ENCODE measurements around the gene RND1.
A peak's percentile ranks its signal among the peaks of the same experiment; 100 is the strongest.
"Not testable (repeated sequence)": the region's sequence is repeated elsewhere in the genome, so short reads cannot be mapped to it uniquely, and the experiment has no call there.

Gene RND1

DNA sequence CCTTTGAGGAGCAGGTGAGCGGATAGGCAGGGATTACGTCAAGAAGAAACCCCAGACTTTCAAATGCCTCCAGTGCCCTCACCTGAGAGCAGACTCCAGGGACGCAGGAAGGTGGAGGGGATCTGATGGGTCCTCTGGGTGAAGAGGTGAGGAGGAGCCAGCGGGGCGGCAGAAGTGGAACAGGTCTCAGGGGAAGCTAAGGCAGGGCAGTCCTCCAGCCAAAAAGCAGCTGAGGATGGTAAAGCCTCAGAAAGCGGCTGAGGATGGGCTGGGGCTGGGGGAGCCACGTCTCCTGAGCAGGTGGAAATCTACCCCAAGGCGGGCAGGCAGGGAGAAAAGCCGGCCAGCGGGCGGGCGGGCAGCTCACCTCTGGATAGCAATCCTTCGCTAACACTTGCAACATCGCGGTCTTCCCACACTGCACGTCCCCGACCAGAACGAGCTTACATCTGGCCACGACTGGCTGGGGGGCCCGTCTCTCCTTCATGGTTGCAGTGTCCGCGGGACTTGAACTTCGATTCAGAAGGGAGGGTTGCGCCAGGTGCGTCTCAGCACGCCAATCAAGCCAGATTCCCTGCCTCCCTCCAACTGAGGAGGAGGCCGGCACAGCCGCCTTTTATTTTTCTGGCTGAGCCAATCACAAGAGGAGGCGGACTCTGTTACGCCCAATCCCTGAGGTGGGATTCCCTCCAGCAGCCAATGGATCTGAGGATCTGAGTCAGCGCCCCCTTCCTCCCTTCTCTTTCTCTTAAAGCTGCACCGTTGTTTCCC lies at the start of gene RND1:
Gene RND1 (minus strand): TSS at position 590 of the 771 bp plus-strand sequence. CDS start 103 bp downstream, at position 487.
- peak; percentile 94 for DNase-seq

DNA sequence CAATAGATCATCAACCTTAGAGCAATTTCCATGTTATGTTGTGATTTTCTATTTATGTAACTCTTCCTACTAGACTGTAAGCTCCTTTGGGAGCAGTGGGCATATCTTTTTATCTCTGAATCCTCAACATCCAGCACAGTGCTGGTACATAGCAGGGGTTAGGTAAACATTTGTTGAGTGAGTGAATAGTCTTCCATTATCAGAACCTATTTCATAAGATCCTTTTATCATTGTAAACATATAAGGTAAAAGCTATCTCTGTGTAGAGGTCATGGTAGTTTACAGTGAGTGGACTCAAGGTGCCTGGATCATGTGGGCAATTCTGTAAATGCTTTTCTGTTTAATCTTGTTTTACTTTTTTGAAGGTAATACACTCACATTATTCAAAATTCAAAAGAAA lies 44.5 kb upstream of the RND1 start:
- DNase-seq: no peak

DNA sequence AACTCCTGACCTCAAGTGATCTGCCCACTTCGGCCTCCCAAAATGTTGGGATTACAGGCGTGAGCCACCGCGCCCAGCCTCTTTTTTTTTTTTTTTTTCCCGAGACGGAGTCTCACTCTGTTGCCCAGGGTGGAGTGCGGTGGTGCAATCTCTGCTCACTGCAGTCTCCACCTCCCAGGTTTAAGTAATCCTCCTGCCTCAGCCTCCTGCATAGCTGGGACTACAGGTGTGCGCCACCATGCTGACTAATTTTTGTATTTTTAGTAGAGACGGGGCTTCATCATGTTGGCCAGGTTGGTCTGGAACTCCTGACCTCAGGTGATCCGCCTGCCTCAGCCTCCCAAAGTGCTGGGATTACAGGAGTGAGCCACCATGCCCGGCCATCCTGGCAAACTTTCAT lies 44.0 kb upstream of the RND1 start:
- not testable (repeated sequence) for DNase-seq

- no peak for DNase-seq
Measured at GRCh38 chr12:48907245-48907644, 41.6 kb upstream of the RND1 start.

- peak; percentile 91 for DNase-seq
Measured at GRCh38 chr12:48903982-48904411, 38.3 kb upstream of the RND1 start.

DNA sequence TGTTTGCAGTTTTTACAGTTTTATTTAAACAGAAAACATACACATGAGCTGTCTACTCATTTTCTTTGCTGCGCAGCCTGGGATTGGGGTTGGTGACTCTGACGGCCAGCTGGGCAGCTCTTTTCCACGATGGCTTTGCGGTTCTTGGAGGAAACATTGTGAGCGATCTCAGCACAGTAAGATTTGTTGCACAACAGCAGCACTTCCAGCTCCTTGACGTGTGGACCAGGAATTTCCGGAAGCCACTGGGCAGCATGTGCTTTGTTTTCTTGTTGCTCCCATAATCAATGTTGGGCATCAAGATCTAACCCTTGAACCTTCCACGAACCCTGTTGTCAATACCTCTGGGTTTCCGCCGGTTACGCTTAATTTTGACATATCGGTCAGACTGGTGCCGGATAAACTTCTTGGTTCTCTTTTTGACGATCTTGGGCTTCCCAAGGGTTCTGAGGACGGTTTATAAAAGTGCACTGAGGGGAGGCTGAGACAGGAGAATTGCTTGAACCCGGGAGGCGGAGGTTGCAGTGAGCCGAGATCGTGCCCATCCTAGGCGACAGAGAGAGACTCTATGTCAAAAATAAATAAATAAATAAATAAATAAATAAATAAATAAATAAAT lies 37.8 kb upstream of the RND1 start:
- no peak for DNase-seq

GRCh38 chr12:48901278-48901677 lies 35.6 kb upstream of the RND1 start:
- DNase-seq: no peak

GRCh38 chr12:48899651-48900050 lies 34.0 kb upstream of the RND1 start:
- no peak for DNase-seq

DNA sequence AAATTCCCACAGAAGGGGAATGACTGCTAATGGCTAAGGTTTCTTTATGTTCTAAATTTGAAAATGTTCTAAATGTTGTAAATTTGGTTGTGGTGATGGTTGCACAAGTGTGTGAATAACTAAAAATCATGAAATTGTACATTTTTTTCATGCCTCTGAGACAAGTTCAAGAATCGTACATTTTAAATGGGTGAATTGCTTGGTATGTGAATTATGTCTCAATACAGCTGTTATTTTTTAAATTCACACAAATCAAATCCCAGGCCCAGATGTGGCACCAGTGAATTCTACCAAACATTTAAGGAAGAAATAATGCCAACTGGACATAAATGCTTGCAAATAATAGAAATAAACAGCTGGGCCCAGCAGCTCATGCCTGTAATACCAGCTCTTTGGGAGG lies 28.6 kb upstream of the RND1 start:
- no peak for DNase-seq

DNA sequence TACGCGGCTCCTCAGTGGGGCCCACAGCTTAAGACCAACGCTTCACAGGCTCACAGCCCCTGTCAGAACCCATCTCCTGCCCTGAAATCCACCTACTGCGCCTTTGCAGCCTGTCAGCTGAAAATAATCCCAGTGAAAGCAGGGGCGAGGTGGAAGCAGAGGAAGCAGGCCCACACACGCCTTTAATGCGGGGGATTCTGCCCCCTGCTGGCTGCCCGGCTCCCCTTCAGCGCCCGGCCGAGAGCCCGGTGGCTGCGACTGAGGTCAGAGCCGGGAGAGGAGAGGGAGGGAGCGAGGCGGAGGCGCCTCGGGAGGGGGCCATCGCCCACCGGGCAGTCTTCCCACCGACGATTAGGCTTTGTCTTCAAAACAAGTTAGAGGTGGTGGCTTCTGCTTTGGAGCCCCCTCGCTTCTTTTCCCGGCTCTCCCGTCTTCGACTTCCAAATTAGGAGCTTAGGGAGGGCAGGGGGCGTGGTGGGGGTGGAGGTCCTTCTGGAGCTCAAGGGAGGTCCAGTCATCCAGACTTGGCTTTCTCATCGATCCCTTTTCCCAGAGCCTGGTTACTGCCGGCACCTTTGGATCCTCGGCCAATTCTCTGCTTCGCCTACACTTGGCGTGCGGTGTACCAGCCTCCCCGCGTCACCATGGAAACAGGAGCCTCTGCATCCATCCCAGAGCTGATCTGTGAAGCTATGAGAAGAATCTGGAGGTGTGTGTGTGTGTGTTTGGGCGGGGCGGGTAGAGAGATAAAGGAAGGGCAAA lies 25.2 kb upstream of the RND1 start:
- DNase-seq: peak; percentile 88

GRCh38 chr12:48889679-48890078 lies 24.0 kb upstream of the RND1 start:
- DNase-seq: no peak

GRCh38 chr12:48883305-48884161 lies 17.9 kb upstream of the RND1 start:
- no peak for DNase-seq

- DNase-seq: no peak
Measured at GRCh38 chr12:48882972-48883304, 17.3 kb upstream of the RND1 start.

GRCh38 chr12:48882315-48882687 lies 16.6 kb upstream of the RND1 start:
- peak; percentile 59 for DNase-seq

DNA sequence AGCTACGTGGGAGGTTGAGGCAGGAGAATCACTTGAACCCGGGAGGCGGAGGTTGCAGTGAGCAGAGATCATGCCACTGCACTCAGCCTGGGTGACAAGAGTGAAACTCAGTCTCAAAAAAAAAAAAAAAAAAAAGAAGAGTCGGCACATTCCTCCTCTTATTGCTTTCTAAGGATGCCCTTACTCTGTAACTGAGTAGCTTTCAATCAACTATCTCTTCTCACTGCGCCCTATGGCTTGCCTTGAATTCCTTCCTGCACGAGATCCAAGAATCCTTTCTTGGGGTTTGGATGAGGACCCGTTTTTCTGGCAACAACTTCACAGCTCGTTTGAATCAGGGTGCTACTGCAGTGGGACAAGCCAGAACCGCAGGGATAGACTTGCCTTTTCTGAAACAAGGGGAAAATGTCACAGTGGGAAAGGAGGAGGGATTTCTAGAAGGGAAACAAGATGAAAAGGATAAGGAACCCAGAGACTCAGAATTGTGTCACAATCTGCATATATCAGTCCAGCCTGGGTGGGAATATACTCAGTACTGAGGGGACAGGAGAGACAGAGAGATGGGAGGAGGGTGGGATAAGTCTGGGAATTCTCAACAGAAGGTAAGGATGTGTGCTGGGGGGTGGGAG lies 16.1 kb upstream of the RND1 start:
- DNase-seq: no peak

DNA sequence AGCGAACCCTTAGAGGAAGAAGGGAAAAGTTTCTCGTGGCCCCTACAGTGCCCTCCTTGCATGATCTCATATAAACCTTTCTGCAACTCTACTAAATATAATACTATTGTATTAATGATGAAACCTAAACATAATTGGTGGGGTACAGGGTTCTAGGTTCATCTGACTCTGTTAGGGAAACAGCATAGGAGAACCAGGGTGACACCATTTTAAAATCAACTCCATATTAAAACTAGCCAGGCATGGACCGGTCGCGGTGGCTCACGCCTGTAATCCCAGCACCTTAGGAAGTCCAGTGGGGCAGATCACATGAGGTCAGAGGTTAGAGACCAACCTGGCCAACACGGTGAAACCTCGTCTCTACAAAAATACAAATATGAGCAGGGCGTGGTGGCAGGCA lies 15.0 kb upstream of the RND1 start:
- no peak for DNase-seq

GRCh38 chr12:48878548-48878947 lies 12.9 kb upstream of the RND1 start:
- no peak for DNase-seq

GRCh38 chr12:48875944-48876515 lies 10.4 kb upstream of the RND1 start:
- DNase-seq: no peak

DNA sequence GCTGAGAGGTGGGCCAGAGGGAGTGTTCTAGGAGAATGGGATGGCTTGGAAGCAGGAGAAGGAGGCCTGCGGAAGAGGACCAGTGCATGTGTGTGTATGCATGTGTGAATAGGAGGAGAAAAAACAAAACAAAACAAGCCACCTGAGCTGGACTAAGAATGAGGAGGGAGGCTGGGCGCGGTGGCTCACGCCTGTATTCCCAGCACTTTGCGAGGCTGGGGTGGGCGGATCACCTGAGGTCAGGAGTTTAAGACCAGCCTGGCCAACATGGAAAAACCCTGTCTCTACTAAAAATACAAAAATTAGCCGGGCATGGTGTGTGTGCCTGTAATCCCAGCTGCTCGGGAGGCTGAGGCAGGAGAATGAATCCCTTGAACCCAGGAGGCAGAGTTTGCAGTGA lies 7.9 kb upstream of the RND1 start:
- DNase-seq: not testable (repeated sequence)

DNA sequence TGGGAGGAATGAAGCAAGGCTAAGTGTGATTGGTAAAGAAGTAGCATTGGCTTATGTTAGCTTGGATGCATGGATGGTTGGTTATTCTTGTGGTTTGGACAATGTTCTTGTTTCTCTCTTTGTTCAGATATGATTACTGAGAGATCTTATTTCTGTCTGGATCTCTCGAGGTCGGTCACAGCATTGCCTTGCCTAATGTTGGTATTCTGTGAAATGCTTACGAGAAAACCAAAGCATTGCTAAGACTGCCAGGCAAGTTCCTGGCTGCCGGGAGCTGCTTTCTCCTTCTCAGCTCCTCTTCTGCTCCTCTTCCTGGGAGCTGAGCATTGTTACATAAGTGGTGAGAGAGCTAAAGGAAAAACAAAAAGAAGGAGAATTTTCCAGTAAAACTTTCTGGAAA lies 7.4 kb upstream of the RND1 start:
- no peak for DNase-seq

DNA sequence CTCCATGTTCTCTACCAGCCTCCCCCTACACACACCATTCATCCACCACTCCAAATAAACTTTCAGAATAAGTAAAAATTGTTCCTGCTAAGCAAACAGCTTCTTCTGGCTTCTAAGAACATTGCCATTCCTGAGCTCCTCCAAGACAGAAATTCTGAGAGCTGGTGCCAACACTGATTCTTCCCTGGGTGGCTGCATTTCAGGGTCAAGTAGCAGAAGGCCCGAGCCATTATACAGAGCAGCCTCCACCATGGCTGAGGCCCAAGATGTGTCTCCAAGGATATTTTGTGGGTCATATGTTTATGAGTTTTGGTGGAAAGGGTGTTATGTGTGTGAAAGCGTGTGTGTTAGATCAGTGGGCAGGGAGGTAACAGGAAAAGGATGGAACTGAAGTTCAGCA lies 3.5 kb upstream of the RND1 start:
- DNase-seq: no peak

- DNase-seq: no peak
Measured at GRCh38 chr12:48868451-48868850, 2.8 kb upstream of the RND1 start.
